Memory B cell (primary cell): ENCODE data around the gene IFNG-AS1.

Source experiments
- ATAC-seq: fragments of 150-1000 bp; cut with Tn5 transposase; 2 replicates; pipeline ENCODE4 v1.10.0; 2021; ENCODE audit warnings: low read depth, mild to moderate bottlenecking, moderate library complexity
- DNase-seq, 2 donors: peaks; one replicate each; pipeline ENCODE4 v3.0.0; 2022; ENCODE audit warnings: low spot score in 2 of 2
- H3K27ac Mint-ChIP-seq: one replicate; pipeline ENCODE4 v1.8.0; 2022; ENCODE audit warnings: mild to moderate bottlenecking, moderate library complexity, mixed read lengths
- H3K27me3 Mint-ChIP-seq: one replicate; pipeline ENCODE4 v1.8.0; 2022; ENCODE audit warnings: mixed read lengths
- H3K36me3 Mint-ChIP-seq: one replicate; pipeline ENCODE4 v1.8.0; 2022; ENCODE audit warnings: mild to moderate bottlenecking, mixed read lengths
- H3K4me1 Mint-ChIP-seq: one replicate; pipeline ENCODE4 v1.8.0; 2022; ENCODE audit warnings: mixed read lengths
- H3K4me3 Mint-ChIP-seq: one replicate; pipeline ENCODE4 v1.8.0; 2022; ENCODE audit warnings: mild to moderate bottlenecking, moderate library complexity, mixed read lengths
- H3K9me3 Mint-ChIP-seq: one replicate; pipeline ENCODE4 v1.8.0; 2022; ENCODE audit warnings: mixed read lengths

Gene IFNG-AS1

GRCh38 chr12:67989184-67989920 lies at the start of gene IFNG-AS1:
Gene IFNG-AS1, plus strand, starts transcription at chr12:67989447.
- Mint-ChIP-seq H3K27me3 (no peaks in the 10 kb centered on the region), H3K9me3 (peaks cover 9% of the 10 kb centered on the region), H3K27ac (peak within 1 kb of the TSS; percentile 99), H3K4me1 (peaks cover 47% of the 10 kb centered on the region), H3K36me3 (peaks cover 12% of the 10 kb centered on the region), H3K4me3 (peak within 1 kb of the TSS; percentile 86)
- ATAC-seq, result peak; percentile 66
- peak in 1 of 2 donors; percentile 35 for DNase-seq

- Mint-ChIP-seq H3K9me3 (no peaks in the 10 kb centered on the region), H3K4me1 (peaks cover 2% of the 10 kb centered on the region), H3K4me3 (no peak overlapping the region), H3K27ac (no peak overlapping the region), H3K36me3 (no peaks in the 10 kb centered on the region), H3K27me3 (peaks cover 1% of the 10 kb centered on the region)
- ATAC-seq, result no peak
- DNase-seq, result no peak
Measured at GRCh38 chr12:67939611-67940010, 49.6 kb upstream of the IFNG-AS1 start.

- Mint-ChIP-seq H3K9me3 (no peaks in the 10 kb centered on the region), H3K4me1 (peaks cover 2% of the 10 kb centered on the region), H3K36me3 (no peaks in the 10 kb centered on the region), H3K27me3 (no peaks in the 10 kb centered on the region), H3K27ac (no peak overlapping the region), H3K4me3 (no peak overlapping the region)
- DNase-seq (no peak), ATAC-seq (no peak)
Measured at GRCh38 chr12:67940780-67941243, 48.4 kb upstream of the IFNG-AS1 start.

GRCh38 chr12:67942724-67943123 lies 46.5 kb upstream of the IFNG-AS1 start:
- Mint-ChIP-seq H3K27ac (no peak overlapping the region), H3K4me3 (no peak overlapping the region), H3K9me3 (no peaks in the 10 kb centered on the region), H3K4me1 (peaks cover 2% of the 10 kb centered on the region), H3K36me3 (no peaks in the 10 kb centered on the region), H3K27me3 (no peaks in the 10 kb centered on the region)
- ATAC-seq (no peak), DNase-seq (no peak)

GRCh38 chr12:67943141-67943892 lies 45.9 kb upstream of the IFNG-AS1 start:
- ATAC-seq (peak; percentile 87), DNase-seq (peak; percentile 59 to 60)
- Mint-ChIP-seq H3K4me3 (no peak overlapping the region), H3K36me3 (no peaks in the 10 kb centered on the region), H3K27me3 (no peaks in the 10 kb centered on the region), H3K4me1 (peaks cover 2% of the 10 kb centered on the region), H3K9me3 (no peaks in the 10 kb centered on the region), H3K27ac (no peak overlapping the region)

GRCh38 chr12:67944093-67944492 lies 45.2 kb upstream of the IFNG-AS1 start:
- H3K27me3 Mint-ChIP-seq, result no peaks in the 10 kb centered on the region
- ATAC-seq, result no peak
- no peaks in the 10 kb centered on the region for H3K9me3 Mint-ChIP-seq
- H3K4me3 Mint-ChIP-seq, result no peak overlapping the region
- no peak for DNase-seq
- no peaks in the 10 kb centered on the region for H3K36me3 Mint-ChIP-seq
- H3K4me1 Mint-ChIP-seq, result peaks cover 2% of the 10 kb centered on the region
- no peak overlapping the region for H3K27ac Mint-ChIP-seq

- H3K27ac Mint-ChIP-seq, result no peak overlapping the region
- H3K9me3 Mint-ChIP-seq, result no peaks in the 10 kb centered on the region
- ATAC-seq (no peak), DNase-seq (no peak)
- H3K27me3 Mint-ChIP-seq, result no peaks in the 10 kb centered on the region
- H3K36me3 Mint-ChIP-seq, result no peaks in the 10 kb centered on the region
- no peak overlapping the region for H3K4me3 Mint-ChIP-seq
- H3K4me1 Mint-ChIP-seq, result no peaks in the 10 kb centered on the region
Measured at GRCh38 chr12:67952787-67953186, 36.5 kb upstream of the IFNG-AS1 start.

GRCh38 chr12:67957383-67957782 lies 31.9 kb upstream of the IFNG-AS1 start:
- ATAC-seq, result no peak
- no peak overlapping the region for H3K4me3 Mint-ChIP-seq
- H3K4me1 Mint-ChIP-seq, result no peaks in the 10 kb centered on the region
- H3K36me3 Mint-ChIP-seq, result no peaks in the 10 kb centered on the region
- DNase-seq, result no peak
- peaks cover 2% of the 10 kb centered on the region for H3K9me3 Mint-ChIP-seq
- no peak overlapping the region for H3K27ac Mint-ChIP-seq
- no peaks in the 10 kb centered on the region for H3K27me3 Mint-ChIP-seq

GRCh38 chr12:67958187-67958586 lies 31.1 kb upstream of the IFNG-AS1 start:
- H3K36me3 Mint-ChIP-seq, result no peaks in the 10 kb centered on the region
- H3K9me3 Mint-ChIP-seq, result peaks cover 2% of the 10 kb centered on the region
- H3K4me3 Mint-ChIP-seq, result no peak overlapping the region
- no peaks in the 10 kb centered on the region for H3K27me3 Mint-ChIP-seq
- no peaks in the 10 kb centered on the region for H3K4me1 Mint-ChIP-seq
- H3K27ac Mint-ChIP-seq, result peak overlapping the region; percentile 35
- ATAC-seq (no peak), DNase-seq (no peak)

GRCh38 chr12:67964456-67964855 lies 24.8 kb upstream of the IFNG-AS1 start:
- ATAC-seq (no peak), DNase-seq (no peak)
- Mint-ChIP-seq H3K36me3 (no peaks in the 10 kb centered on the region), H3K4me1 (peaks cover 22% of the 10 kb centered on the region), H3K4me3 (no peak overlapping the region), H3K27ac (no peak overlapping the region), H3K9me3 (peaks cover 2% of the 10 kb centered on the region), H3K27me3 (no peaks in the 10 kb centered on the region)

- ATAC-seq (peak; percentile 81), DNase-seq (no peak)
- H3K4me3 Mint-ChIP-seq, result peak overlapping the region; percentile 38
- H3K27ac Mint-ChIP-seq, result no peak overlapping the region
- H3K36me3 Mint-ChIP-seq, result no peaks in the 10 kb centered on the region
- H3K9me3 Mint-ChIP-seq, result no peaks in the 10 kb centered on the region
- H3K27me3 Mint-ChIP-seq, result no peaks in the 10 kb centered on the region
- peaks cover 24% of the 10 kb centered on the region for H3K4me1 Mint-ChIP-seq
Measured at GRCh38 chr12:67966560-67966959, 22.7 kb upstream of the IFNG-AS1 start.

GRCh38 chr12:67968321-67968720 lies 20.9 kb upstream of the IFNG-AS1 start:
- no peak for DNase-seq
- no peak for ATAC-seq
- no peak overlapping the region for H3K27ac Mint-ChIP-seq
- no peaks in the 10 kb centered on the region for H3K27me3 Mint-ChIP-seq
- no peaks in the 10 kb centered on the region for H3K36me3 Mint-ChIP-seq
- peaks cover 24% of the 10 kb centered on the region for H3K4me1 Mint-ChIP-seq
- no peaks in the 10 kb centered on the region for H3K9me3 Mint-ChIP-seq
- H3K4me3 Mint-ChIP-seq, result no peak overlapping the region

GRCh38 chr12:67968725-67969124 lies 20.5 kb upstream of the IFNG-AS1 start:
- Mint-ChIP-seq H3K4me1 (peaks cover 24% of the 10 kb centered on the region), H3K27me3 (no peaks in the 10 kb centered on the region), H3K27ac (no peak overlapping the region), H3K9me3 (no peaks in the 10 kb centered on the region), H3K4me3 (no peak overlapping the region), H3K36me3 (no peaks in the 10 kb centered on the region)
- DNase-seq, result no peak
- no peak for ATAC-seq

GRCh38 chr12:67969134-67969802 lies 20.0 kb upstream of the IFNG-AS1 start:
- no peaks in the 10 kb centered on the region for H3K27me3 Mint-ChIP-seq
- H3K4me3 Mint-ChIP-seq, result no peak overlapping the region
- ATAC-seq (no peak), DNase-seq (no peak)
- no peaks in the 10 kb centered on the region for H3K36me3 Mint-ChIP-seq
- H3K27ac Mint-ChIP-seq, result no peak overlapping the region
- no peaks in the 10 kb centered on the region for H3K9me3 Mint-ChIP-seq
- H3K4me1 Mint-ChIP-seq, result peaks cover 24% of the 10 kb centered on the region
